ENCODE results near the gene SLC35F1. TPM values are rescaled to one million over a fixed set of nuclear protein-coding genes. Genes with fewer than 3 reads are reported as not detected.

SLC35F1 gene
- total and polyA plus RNA-seq, 10 of the 15 experiments (the other 5 are each of a cell fraction or from before 2014, with no cell fraction given) = 0.01 TPM; not detected in 9

GRCh38 chr6:118284736-118285360 is 377.8 kb downstream of the SLC35F1 start:
- H3K9me3 ChIP-seq (replicated peaks; ENCODE audit: control insufficient read depth, insufficient read depth, low read length) = no peaks in the 10 kb centered on the region
- CTCF ChIA-PET = interaction anchor here (0.6 to 2.0 kb wide), 16 partner anchors 16 to 1179 kb away, joined by 3 to 8 read pairs (median 3); no protein-coding TSS in a partner anchor
- H3K27me3 ChIP-seq (replicated peaks in 1 of 2; ENCODE audit: control insufficient read depth in 2 of 2, insufficient read depth in 2 of 2, low read length in 1 of 2) = peaks cover 0 to 7% of the 10 kb centered on the region in 2 experiments; a peak in 1 of 4 replicates
- no TSS peak for BruUV-seq (replicated peaks)
- ATAC-seq (no peak), FAIRE-seq (no peak), DNase-seq (ENCODE audit: low read depth, low spot score) (no peak)
- no peak overlapping the region for H3K4me3 ChIP-seq
- TF ChIP-seq TARDBP (IDR thresholded peaks at IDR 0.05; ENCODE audit: borderline replicate concordance) = no peak
- TF ChIP-seq RAD21 (IDR thresholded peaks at IDR 0.05; ENCODE audit: insufficient read depth, low read depth, low read length) = peak; percentile 54
- TF ChIP-seq SMC3 (IDR thresholded peaks at IDR 0.05; ENCODE audit: borderline replicate concordance, low read length) = peak; percentile 22; the same call in 1 of the 2 replicates
- TF ChIP-seq EP300 (IDR thresholded peaks at IDR 0.05; ENCODE audit: borderline replicate concordance in 1 of 2, control insufficient read depth in 1 of 2, low read depth in 2 of 2, low read length in 2 of 2) = no peak
- TF ChIP-seq CTCF (IDR thresholded peaks at IDR 0.05 in 2 of 3, conservative IDR thresholded peaks at IDR 0.05 in 1 of 3; ENCODE audit: control insufficient read depth in 2 of 3, extremely low read depth in 1 of 3, insufficient read depth in 1 of 3, low read depth in 3 of 3, low read length in 3 of 3) = peak in 2 of 3 experiments; percentile 8 to 31; a peak in 1 of 6 replicates
- peaks cover 8% of the 10 kb centered on the region for H3K4me1 ChIP-seq (ENCODE audit: control insufficient read depth, insufficient read depth, low read length)
- 52% methylated on average over 5 of the region's 5 CpGs for WGBS (ENCODE audit: insufficient coverage, insufficient replicate concordance, low lambda C conversion rate, missing lambda C conversion rate)
- no peak overlapping the region for H2AFZ ChIP-seq (ENCODE audit: control insufficient read depth, low read depth, low read length)
- H3K9ac ChIP-seq (ENCODE audit: control insufficient read depth, insufficient read depth, low read length) = no peak overlapping the region
- POLR2A ChIA-PET = no interaction called here
- intact Hi-C loops (cut with micrococcal nuclease; ENCODE audit: unreplicated experiment) (loop anchor here (1.0 to 5.0 kb wide), 6 partner anchors 224 to 827 kb away; no protein-coding TSS in a partner anchor), in situ Hi-C loops (cut with MboI) (loop anchor here (10.0 kb wide), 3 partner anchors 260 to 500 kb away; partner anchors contain the start of gene PLN)
- H3K27ac ChIP-seq (ENCODE audit: control insufficient read depth, insufficient read depth) = no peak overlapping the region
- H4K20me1 ChIP-seq (ENCODE audit: control insufficient read depth, insufficient read depth) = no peaks in the 10 kb centered on the region
- SMC1A ChIA-PET (ENCODE audit: uncharacterized antibody, unreplicated experiment) = interaction anchor here (0.7 to 2.2 kb wide), 5 partner anchors 18 to 516 kb away, joined by 3 to 5 read pairs (median 5); partner anchors contain the start of gene PLN
- H3K36me3 ChIP-seq (ENCODE audit: control insufficient read depth in 2 of 2, insufficient read depth in 2 of 2, low read length in 1 of 2) = no peaks in the 10 kb centered on the region
- RAD21 ChIA-PET (ENCODE audit: unreplicated experiment) = interaction anchor here (1.4 kb wide), 1 partner anchor 269 kb away, joined by 3 read pairs; no protein-coding TSS in a partner anchor
- no peaks in the 10 kb centered on the region for H3K79me2 ChIP-seq (ENCODE audit: control insufficient read depth, insufficient read depth, low read length)
- H3K4me2 ChIP-seq (ENCODE audit: control insufficient read depth, insufficient read depth) = no peak overlapping the region
